Panc1 (cell line): Measurements from ENCODE around the gene GRHL1. TPM values are rescaled to one million over a fixed set of nuclear protein-coding genes. Genes with fewer than 3 reads are reported as not detected.
"Not testable (repeated sequence)": the region's sequence is repeated elsewhere in the genome, so short reads cannot be mapped to it uniquely, and the experiment has no call there.

Source experiments
- ATAC-seq: fragments of 200-7000 bp; cut with Tn5 transposase; 2 replicates; pipeline ENCODE4 v1.9.1; 2020; ENCODE audit warnings: mild to moderate bottlenecking, moderate library complexity
- BruUV-seq: library from RNA; stranded (reverse); fragments of 400-500 nt; replicated peaks from 2 replicates; lab custom pipeline; 2021; lab: Mats Ljungman, UMichigan
- CTCF ChIA-PET: fragments of 300-600 bp; sonication (Branson Sonifier 250); formaldehyde crosslinking; loops from one replicate; lab custom pipeline; 2022; ENCODE audit warnings: antibody characterized with exemption; lab: Charles Lee
- POLR2A ChIA-PET: fragments of 300-600 bp; sonication (Branson Sonifier 250); formaldehyde crosslinking; loops from one replicate; lab custom pipeline; 2022; ENCODE audit warnings: antibody characterized with exemption; lab: Charles Lee
- DNase-seq: peaks from one replicate; pipeline ENCODE4 v3.0.0-alpha.2; 2010; ENCODE audit warnings: low read depth, low spot score
- H3K27ac ChIP-seq: 2 replicates; pipeline ENCODE4 v1.5.1; 2011; ENCODE audit warnings: mild to moderate bottlenecking, low read length, inconsistent platforms
- H3K27me3 ChIP-seq: fragments of 200-500 bp; sonication (Bioruptor generic); 2 replicates; pipeline ENCODE4 v1.6.0; 2014; ENCODE audit warnings: low read length, inconsistent platforms; ENCODE audit not compliant: control insufficient read depth, insufficient read depth
- H3K36me3 ChIP-seq: fragments of 200-500 bp; sonication (Bioruptor generic); 2 replicates; pipeline ENCODE4 v1.5.1; 2014; ENCODE audit warnings: inconsistent platforms, mild to moderate bottlenecking, low read length, moderate library complexity; ENCODE audit not compliant: control insufficient read depth, insufficient read depth
- H3K4me1 ChIP-seq: 2 replicates; pipeline ENCODE4 v1.5.1; 2011; ENCODE audit warnings: inconsistent platforms, mild to moderate bottlenecking, low read length, moderate library complexity; ENCODE audit not compliant: control insufficient read depth, insufficient read depth
- H3K4me3 ChIP-seq, 2 experiments: 2 replicates each; pipeline ENCODE4 v1.5.1; 2011 to 2012; ENCODE audit warnings: low read depth in 2 of 2, low read length in 2 of 2, mild to moderate bottlenecking in 2 of 2, inconsistent platforms in 1 of 2, moderate library complexity in 1 of 2
- H3K9me3 ChIP-seq: fragments of 200-500 bp; sonication (Bioruptor generic); 2 replicates; pipeline ENCODE4 v1.5.1; 2014; ENCODE audit warnings: low read depth, mild to moderate bottlenecking, inconsistent platforms, low read length, moderate library complexity; ENCODE audit not compliant: control insufficient read depth, insufficient read depth
- CTCF ChIP-seq: fragments of 450-650 bp; IDR thresholded peaks from 2 replicates; pipeline ENCODE4 v1.5.1; 2017; ENCODE audit warnings: mild to moderate bottlenecking
- POLR2AphosphoS5 ChIP-seq: IDR thresholded peaks from 2 replicates; pipeline ENCODE4 v1.6.1; 2012; ENCODE audit warnings: mild to moderate bottlenecking, low read depth, low read length, moderate library complexity
- REST ChIP-seq, 2 experiments: IDR thresholded peaks; 2 replicates each; pipeline ENCODE4 v1.6.1; 2011 to 2012; ENCODE audit warnings: low read depth in 2 of 2, control low read depth in 1 of 2, low read length in 1 of 2, mild to moderate bottlenecking in 1 of 2, moderate library complexity in 1 of 2; ENCODE audit not compliant: insufficient read depth in 1 of 2
- SIN3A ChIP-seq: IDR thresholded peaks from 2 replicates; pipeline ENCODE4 v1.6.1; 2012; ENCODE audit warnings: low read depth, mild to moderate bottlenecking, low read length, moderate library complexity, borderline replicate concordance; ENCODE audit not compliant: insufficient read depth
- TCF7L2 ChIP-seq: IDR thresholded peaks from 2 replicates; pipeline ENCODE4 v1.6.1; 2011; ENCODE audit warnings: mild to moderate bottlenecking, low read depth, low read length, inconsistent platforms
- in situ Hi-C: cut with HindIII; loops from 2 replicates; pipeline ENCODE4 v1.10.0; 2016; ENCODE audit warnings: low sequenced_read_pairs, low pct_unique_long_range_greater_than_20kb
- intact Hi-C: fragments of 100-400 bp; cut with micrococcal nuclease; formaldehyde crosslinking; loops from one replicate; pipeline ENCODE4 v1.10.0; 2022; ENCODE audit not compliant: unreplicated experiment
- total RNA-seq: library from RNA; stranded (reverse); gene quantifications from one replicate; pipeline ENCODE4 v1.2.1, GENCODE V29; 2021; ENCODE audit not compliant: unreplicated experiment

Gene GRHL1
- total RNA-seq, 1 experiment from 2014 or later, result 4.7 TPM

- no peak for ATAC-seq
- in situ Hi-C loops, result no loop called here
These were observed 78.8 kb downstream of the GRHL1 start for GRCh38 chr2:10030311-10030736.

GRCh38 chr2:10030798-10031197, 79.3 kb downstream of the GRHL1 start:
- CTCF ChIA-PET, BruUV-seq: not testable (repeated sequence)

More at GRCh38 chr2:10030311-10030736, 78.8 kb downstream of the GRHL1 start:
- Histone ChIP-seq H3K9me3 (no peaks in the 10 kb centered on the region), H3K36me3 (no peaks in the 10 kb centered on the region), H3K27me3 (no peaks in the 10 kb centered on the region), H3K27ac (no peak overlapping the region), H3K4me3 (no peak overlapping the region), H3K4me1 (peaks cover 4% of the 10 kb centered on the region; the same call in 1 of the 2 replicates)
- POLR2A ChIA-PET, result no interaction called here
- CTCF ChIA-PET, result no interaction called here
- no peak for DNase-seq
- intact Hi-C loops, result no loop called here
- no TSS peak for BruUV-seq
- no peak for TF ChIP-seq SIN3A
- TF ChIP-seq POLR2AphosphoS5, result no peak

GRCh38 chr2:10031886-10032745, 80.6 kb downstream of the GRHL1 start:
- Histone ChIP-seq H3K27me3 (no peaks in the 10 kb centered on the region), H3K27ac (no peak overlapping the region), H3K4me3 (no peak overlapping the region), H3K4me1 (peaks cover 16% of the 10 kb centered on the region), H3K36me3 (no peaks in the 10 kb centered on the region), H3K9me3 (no peaks in the 10 kb centered on the region)
- CTCF ChIA-PET, result no interaction called here
- BruUV-seq, result no TSS peak
- DNase-seq (no peak), ATAC-seq (no peak)
- POLR2A ChIA-PET, result no interaction called here
- TF ChIP-seq POLR2AphosphoS5 (no peak), CTCF (no peak), REST (IDR thresholded peaks at IDR 0.05; ENCODE audit: insufficient read depth in 1 of 2, low read depth in 2 of 2, low read length in 1 of 2) (no peak), TCF7L2 (no peak), SIN3A (no peak)
- intact Hi-C loops (no loop called here), in situ Hi-C loops (no loop called here)

More at GRCh38 chr2:10030798-10031197, 79.3 kb downstream of the GRHL1 start:
- in situ Hi-C loops, H3K4me3 ChIP-seq, H3K36me3 ChIP-seq, ATAC-seq, intact Hi-C loops, POLR2A ChIA-PET, DNase-seq, H3K9me3 ChIP-seq, H3K4me1 ChIP-seq, H3K27ac ChIP-seq, H3K27me3 ChIP-seq: not testable (repeated sequence)
